ES-I3 (cell line): Measurements from ENCODE around the gene PHYKPL.
A peak's percentile ranks its signal among the peaks of the same experiment; 100 is the strongest.

ENCODE experiments used
- H3K36me3 ChIP-seq: 2 replicates; pipeline ENCODE4 v1.6.1; 2013; ENCODE audit warnings: mild to moderate bottlenecking, low read length, control low read depth, moderate library complexity; ENCODE audit not compliant: insufficient read depth
- H3K4me1 ChIP-seq: 2 replicates; pipeline ENCODE4 v1.6.1; 2013; ENCODE audit warnings: mild to moderate bottlenecking, control low read depth, low read length; ENCODE audit not compliant: insufficient read depth
- H3K9ac ChIP-seq: 2 replicates; pipeline ENCODE4 v1.6.1; 2013; ENCODE audit warnings: low read depth, mild to moderate bottlenecking, low read length, moderate library complexity
- H3K9me3 ChIP-seq: 2 replicates; pipeline ENCODE4 v1.6.1; 2013; ENCODE audit warnings: mild to moderate bottlenecking, low read length, moderate library complexity; ENCODE audit not compliant: control insufficient read depth, insufficient read depth

The PHYKPL gene

GRCh38 chr5:178238711-178239592 lies 6.3 kb upstream of the PHYKPL start:
- Histone ChIP-seq H3K9me3 (no peaks in the 10 kb centered on the region), H3K36me3 (no peaks in the 10 kb centered on the region), H3K9ac (no peak overlapping the region), H3K4me1 (peaks cover 7% of the 10 kb centered on the region; the same call in 1 of the 2 replicates)

- no peak overlapping the region for H3K9ac ChIP-seq
- H3K9me3 ChIP-seq = no peaks in the 10 kb centered on the region
- peaks cover 7% of the 10 kb centered on the region; the same call in 1 of the 2 replicates for H3K4me1 ChIP-seq
- no peaks in the 10 kb centered on the region for H3K36me3 ChIP-seq
Measured at GRCh38 chr5:178238313-178238635, 5.7 kb upstream of the PHYKPL start.

- Histone ChIP-seq H3K4me1 (peaks cover 7% of the 10 kb centered on the region; the same call in 1 of the 2 replicates), H3K9me3 (no peaks in the 10 kb centered on the region), H3K36me3 (no peaks in the 10 kb centered on the region), H3K9ac (no peak overlapping the region)
Measured at GRCh38 chr5:178237431-178238312, 5.1 kb upstream of the PHYKPL start.

DNA sequence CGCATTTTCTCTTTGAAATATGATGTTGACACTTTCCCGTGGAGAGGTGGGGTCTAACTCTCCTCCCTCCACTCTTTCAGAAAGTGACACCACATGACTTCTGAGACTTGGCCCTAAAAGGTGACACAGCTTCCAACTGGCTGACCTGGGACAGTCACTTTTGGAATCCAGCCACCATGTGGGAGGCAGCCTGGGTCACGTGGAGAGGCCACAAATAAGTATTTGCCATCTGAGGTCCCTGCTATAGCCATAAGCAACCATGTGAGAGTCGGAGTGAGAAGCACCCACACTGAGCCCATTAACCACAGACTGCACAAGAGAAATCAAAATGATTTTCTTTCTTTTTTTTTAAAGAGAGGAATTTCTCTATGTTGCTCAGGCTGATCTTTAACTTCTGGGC lies 4.1 kb upstream of the PHYKPL start:
- Histone ChIP-seq H3K36me3 (no peaks in the 10 kb centered on the region), H3K9ac (no peak overlapping the region), H3K4me1 (peaks cover 7% of the 10 kb centered on the region; the same call in 1 of the 2 replicates), H3K9me3 (no peaks in the 10 kb centered on the region)

GRCh38 chr5:178236126-178236525 lies 3.5 kb upstream of the PHYKPL start:
- Histone ChIP-seq H3K9me3 (no peaks in the 10 kb centered on the region), H3K4me1 (peaks cover 9% of the 10 kb centered on the region; the same call in 1 of the 2 replicates), H3K9ac (no peak overlapping the region), H3K36me3 (no peaks in the 10 kb centered on the region)

- Histone ChIP-seq H3K4me1 (peaks cover 10% of the 10 kb centered on the region; the same call in 1 of the 2 replicates), H3K9me3 (no peaks in the 10 kb centered on the region), H3K9ac (no peak overlapping the region), H3K36me3 (no peaks in the 10 kb centered on the region)
Measured at GRCh38 chr5:178235588-178235974, 3.0 kb upstream of the PHYKPL start.

- H3K9ac ChIP-seq = no peak overlapping the region
- H3K4me1 ChIP-seq = peaks cover 10% of the 10 kb centered on the region; the same call in 1 of the 2 replicates
- H3K9me3 ChIP-seq = no peaks in the 10 kb centered on the region
- H3K36me3 ChIP-seq = no peaks in the 10 kb centered on the region; the same call in 1 of the 2 replicates
Measured at GRCh38 chr5:178234750-178235587, 2.4 kb upstream of the PHYKPL start.

DNA sequence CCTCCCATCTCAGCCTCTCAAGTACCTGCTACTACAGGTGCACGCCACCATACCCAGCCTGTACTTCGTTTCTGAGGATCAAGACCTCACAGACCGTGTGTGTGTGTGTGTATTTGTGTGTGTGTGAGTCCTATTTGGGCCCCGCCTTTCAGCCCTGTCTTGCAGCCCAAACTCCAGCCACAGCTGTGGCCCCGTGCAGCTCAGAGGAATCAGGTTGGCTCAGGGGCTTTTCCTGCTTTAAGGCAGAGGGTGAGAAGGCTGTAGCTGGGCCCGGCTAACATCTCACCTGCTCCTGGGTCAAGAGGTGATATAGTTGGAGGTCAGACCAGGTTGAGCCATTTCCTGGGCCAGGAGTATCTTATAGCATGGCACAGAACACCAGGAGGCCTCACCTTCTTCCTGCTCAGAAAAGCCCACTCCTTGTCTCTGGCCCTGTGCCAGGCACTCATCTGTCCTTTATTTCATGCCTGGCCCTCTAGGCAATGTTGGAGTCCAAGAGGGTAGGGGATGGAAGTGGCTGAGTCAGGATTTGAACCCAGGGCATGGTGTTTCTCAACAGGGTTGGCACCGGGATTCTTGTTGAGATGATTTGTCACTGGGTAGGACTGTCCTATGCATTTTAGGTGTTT lies 1.6 kb upstream of the PHYKPL start:
- H3K9me3 ChIP-seq = no peaks in the 10 kb centered on the region
- H3K9ac ChIP-seq = no peak overlapping the region
- peaks cover 6% of the 10 kb centered on the region; the same call in 1 of the 2 replicates for H3K36me3 ChIP-seq
- H3K4me1 ChIP-seq = peaks cover 9% of the 10 kb centered on the region; the same call in 1 of the 2 replicates

GRCh38 chr5:178232920-178233429 lies 373 bp upstream of the PHYKPL start:
- no peaks in the 10 kb centered on the region for H3K9me3 ChIP-seq
- H3K9ac ChIP-seq = peak overlapping the region; percentile 57; the same call in 1 of the 2 replicates
- peaks cover 6% of the 10 kb centered on the region; the same call in 1 of the 2 replicates for H3K36me3 ChIP-seq
- H3K4me1 ChIP-seq = peaks cover 6% of the 10 kb centered on the region; the same call in 1 of the 2 replicates

GRCh38 chr5:178231539-178232123 lies 971 bp downstream of the PHYKPL start:
- peaks cover 6% of the 10 kb centered on the region; the same call in 1 of the 2 replicates for H3K36me3 ChIP-seq
- no peaks in the 10 kb centered on the region for H3K9me3 ChIP-seq
- peaks cover 6% of the 10 kb centered on the region; the same call in 1 of the 2 replicates for H3K4me1 ChIP-seq
- peak overlapping the region; percentile 57 for H3K9ac ChIP-seq

- Histone ChIP-seq H3K36me3 (peaks cover 6% of the 10 kb centered on the region; the same call in 1 of the 2 replicates), H3K4me1 (peaks cover 6% of the 10 kb centered on the region; the same call in 1 of the 2 replicates), H3K9me3 (no peaks in the 10 kb centered on the region), H3K9ac (peak overlapping the region; percentile 57; the same call in 1 of the 2 replicates)
Measured at GRCh38 chr5:178230879-178231538, 1.6 kb downstream of the PHYKPL start.

- peaks cover 6% of the 10 kb centered on the region for H3K36me3 ChIP-seq
- H3K9ac ChIP-seq = no peak overlapping the region
Measured at GRCh38 chr5:178229861-178230260, 2.7 kb downstream of the PHYKPL start.

More at GRCh38 chr5:178229861-178230260, 2.7 kb downstream of the PHYKPL start:
- no peaks in the 10 kb centered on the region for H3K9me3 ChIP-seq
- peaks cover 6% of the 10 kb centered on the region; the same call in 1 of the 2 replicates for H3K4me1 ChIP-seq
